Testis (tissue), 2 donors: ENCODE measurements around the gene AP5Z1.

ENCODE experiments used
- CTCF ChIP-seq, 3 experiments: fragments of 450-650 bp in 2 of 3; fragments of 200-600 bp in 1 of 3; sonication (generic) in 1 of 3; IDR thresholded peaks; one replicate each; pipeline ENCODE4 v1.5.1; 2016 to 2019; ENCODE audit warnings: antibody characterized with exemption in 3 of 3, mild to moderate bottlenecking in 2 of 3, moderate library complexity in 1 of 3
- POLR2A ChIP-seq: fragments of 450-650 bp; IDR thresholded peaks from one replicate; pipeline ENCODE4 v1.6.1; 2017; ENCODE audit warnings: antibody characterized with exemption, mild to moderate bottlenecking, moderate library complexity

DNA sequence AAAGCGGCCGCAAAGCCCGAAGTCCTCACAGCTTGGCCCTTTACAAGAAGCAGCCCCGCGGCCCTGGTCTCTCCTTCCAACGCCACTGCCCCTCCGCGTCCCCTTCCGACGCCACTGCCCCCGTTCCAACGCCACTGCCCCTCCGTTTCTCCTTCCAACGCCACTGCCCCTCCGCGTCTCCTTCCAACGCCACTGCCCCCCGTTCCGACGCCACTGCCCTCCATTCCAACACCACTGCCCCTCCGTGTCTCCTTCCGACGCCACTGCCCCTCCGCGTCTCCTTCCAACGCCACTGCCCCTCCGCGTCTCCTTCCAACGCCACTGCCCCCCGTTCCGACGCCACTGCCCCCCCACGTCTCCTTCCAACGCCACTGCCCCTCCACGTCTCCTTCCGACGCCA lies 33.1 kb downstream of the AP5Z1 start:
- TF ChIP-seq CTCF (IDR thresholded peaks at IDR 0.05), result no peak
- TF ChIP-seq POLR2A, result no peak
